ENCODE data around the gene HOXC9.

The HOXC9 gene

DNA sequence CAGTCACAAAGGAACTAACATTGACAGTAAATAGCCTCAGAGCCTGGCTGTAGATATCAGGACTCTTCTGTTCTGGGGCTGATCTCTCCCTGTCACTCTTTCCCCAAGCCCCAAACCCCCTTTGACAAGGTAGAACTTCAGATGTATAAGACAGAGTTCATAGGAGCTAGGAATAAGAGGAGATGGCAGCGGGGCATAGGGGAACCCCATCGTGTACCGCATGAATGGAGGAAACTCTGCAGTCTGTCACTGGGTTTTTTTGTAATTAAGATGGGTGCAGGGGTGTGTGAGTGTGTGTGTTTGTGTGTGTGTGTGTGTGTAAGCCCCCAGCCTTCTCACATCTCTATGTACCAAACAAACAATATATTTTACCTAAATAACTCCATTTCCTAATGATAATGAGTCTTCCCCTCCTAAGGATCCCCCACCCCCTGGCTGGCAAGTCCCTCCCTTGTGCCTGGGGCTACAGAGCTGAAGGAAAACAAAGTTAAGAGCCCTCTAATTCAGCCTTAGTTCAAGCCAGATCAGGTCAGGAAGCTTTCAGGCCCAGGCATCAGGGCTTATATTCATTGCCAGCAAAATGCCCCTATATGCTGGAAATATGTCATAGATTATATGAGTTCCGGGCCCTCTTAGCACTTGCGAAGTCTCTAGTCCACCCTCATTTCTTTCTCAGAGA is 44.6 kb downstream of the HOXC9 start:
- intact Hi-C loops (cut with DNase I) = no loop called here
- DNase-seq = no peak

DNA sequence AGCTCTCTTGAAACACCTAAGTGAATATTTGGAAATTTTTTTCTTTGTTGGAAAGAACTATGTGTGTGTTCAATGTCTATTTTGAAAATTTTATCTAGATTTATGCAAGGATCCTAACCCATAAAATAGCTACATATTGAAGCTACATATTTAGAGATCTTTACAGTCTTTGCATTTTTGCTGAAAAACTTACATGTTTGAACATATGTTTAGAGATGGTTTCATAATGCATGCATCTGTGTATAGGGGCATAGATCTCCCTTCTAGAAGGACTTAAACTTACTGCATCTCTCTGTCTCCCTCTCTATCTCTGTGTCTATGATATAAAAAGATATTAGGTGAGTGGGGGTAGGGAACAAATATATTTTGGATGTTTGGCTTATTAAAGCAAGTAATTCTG is 45.4 kb downstream of the HOXC9 start:
- intact Hi-C loops (cut with DNase I) = no loop called here
- DNase-seq = no peak

DNA sequence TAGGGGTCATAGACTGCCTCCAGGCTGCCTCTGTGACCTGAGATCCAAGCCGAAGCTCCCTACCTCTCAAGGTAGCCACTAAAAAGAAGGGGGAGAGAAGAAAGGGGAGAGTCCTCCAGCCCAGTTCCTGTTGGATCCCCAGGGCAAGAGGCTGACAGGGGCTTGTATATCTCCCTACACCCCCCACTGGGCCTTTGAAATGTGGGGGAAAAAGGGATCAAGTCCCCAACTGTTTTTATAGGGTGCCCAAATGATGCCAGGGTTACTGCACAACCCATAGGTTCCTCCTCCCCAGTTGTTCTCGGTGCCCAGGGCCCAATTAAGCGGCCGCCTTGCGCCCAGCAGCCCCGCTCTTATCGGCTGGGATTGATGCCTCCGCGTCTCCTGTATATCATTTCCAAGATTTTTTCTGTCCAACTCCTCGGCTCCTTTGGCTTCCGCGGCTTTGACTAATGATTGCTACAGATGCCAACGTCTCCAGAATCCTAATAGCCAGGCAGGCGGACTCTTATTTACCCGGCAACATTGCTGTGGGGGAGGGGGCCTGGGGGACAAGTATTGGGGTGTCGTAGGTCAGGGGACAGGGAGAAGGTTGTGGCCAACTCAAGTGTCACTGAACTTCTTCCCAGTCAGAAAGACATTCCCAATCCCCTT is 46.0 kb downstream of the HOXC9 start:
- intact Hi-C loops (cut with DNase I) = no loop called here

DNA sequence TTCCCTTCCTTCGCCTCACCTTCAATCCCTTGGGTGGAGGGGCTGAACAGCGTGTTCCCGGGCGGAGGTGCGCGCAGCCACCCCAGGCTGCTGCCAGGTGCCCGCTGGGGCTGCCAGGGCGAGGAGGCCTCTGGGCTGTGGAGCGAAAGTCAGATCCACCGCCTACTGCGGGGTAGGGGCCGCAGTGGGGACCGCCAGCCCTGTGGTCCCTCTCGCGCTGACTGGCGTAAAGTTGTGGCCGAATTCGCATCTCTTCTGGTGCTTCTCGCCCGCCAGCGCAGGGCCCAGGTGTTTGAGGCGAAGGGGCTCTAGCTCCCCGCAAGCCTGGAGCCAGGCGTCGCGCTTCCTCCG is 46.8 kb downstream of the HOXC9 start:
- intact Hi-C loops (cut with DNase I) = no loop called here
- DNase-seq = peak in 1 of 10 donors; percentile 74

More for the DNA sequence above, 46.0 kb downstream of the HOXC9 start:
- no peak for DNase-seq

DNA sequence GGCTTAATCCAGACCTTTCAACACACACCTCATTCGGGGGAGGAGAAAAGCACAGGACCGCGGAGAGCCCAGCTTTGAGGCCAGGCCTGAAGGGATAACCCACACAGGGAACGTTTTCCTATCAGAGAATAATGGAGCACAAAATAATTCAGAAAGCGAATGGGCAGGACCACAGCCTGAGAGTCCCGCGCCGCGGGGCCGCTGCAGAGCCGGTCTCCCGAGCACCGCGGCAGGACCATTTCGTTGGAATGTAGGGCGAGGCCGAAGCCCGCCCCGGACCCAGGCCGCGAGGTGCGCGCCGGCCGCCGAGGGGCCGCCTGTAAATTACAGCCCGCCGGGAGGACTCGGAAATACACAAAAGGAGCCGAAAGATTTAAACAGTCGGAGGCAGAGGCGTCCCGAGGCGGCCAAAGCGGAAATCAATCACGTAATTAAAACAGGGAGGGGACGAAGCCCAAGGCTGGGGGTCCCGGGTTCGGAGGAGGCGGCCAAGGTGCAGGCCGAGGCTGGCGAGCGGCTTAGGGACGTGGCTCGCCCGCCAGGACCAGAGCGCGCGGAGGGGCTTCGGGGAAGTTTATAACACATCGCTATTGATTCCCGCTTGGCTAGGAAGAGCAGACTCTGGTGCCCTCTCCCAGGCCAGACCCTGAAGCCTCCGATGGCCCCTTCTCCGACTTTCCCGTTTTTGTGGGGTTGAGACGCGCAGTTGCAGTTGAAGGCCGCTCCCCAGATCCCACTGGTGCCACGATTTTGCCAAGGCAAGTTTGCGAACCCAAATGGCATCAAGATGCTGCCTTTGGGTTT is 47.4 kb downstream of the HOXC9 start:
- DNase-seq = peak in 1 of 10 donors; percentile 57
- intact Hi-C loops (cut with DNase I) = no loop called here

DNA sequence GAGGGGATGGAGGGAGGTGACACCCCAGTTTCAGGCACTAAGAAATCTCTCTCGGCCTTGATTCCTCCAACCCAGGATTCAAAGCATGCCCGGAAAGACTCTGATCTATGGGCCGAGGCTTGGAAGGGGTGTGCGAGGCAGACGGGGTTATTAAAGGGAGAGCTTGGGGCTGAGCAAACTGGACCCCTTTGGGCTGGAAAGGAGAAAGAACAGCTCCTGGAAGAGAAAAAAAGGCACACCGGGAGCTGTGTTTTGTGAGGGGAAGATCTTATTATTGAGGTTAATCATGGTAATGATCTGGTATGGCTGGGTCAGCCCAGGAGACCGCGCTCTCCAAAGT is 48.0 kb downstream of the HOXC9 start:
- DNase-seq = no peak
- intact Hi-C loops (cut with DNase I) = no loop called here

DNA sequence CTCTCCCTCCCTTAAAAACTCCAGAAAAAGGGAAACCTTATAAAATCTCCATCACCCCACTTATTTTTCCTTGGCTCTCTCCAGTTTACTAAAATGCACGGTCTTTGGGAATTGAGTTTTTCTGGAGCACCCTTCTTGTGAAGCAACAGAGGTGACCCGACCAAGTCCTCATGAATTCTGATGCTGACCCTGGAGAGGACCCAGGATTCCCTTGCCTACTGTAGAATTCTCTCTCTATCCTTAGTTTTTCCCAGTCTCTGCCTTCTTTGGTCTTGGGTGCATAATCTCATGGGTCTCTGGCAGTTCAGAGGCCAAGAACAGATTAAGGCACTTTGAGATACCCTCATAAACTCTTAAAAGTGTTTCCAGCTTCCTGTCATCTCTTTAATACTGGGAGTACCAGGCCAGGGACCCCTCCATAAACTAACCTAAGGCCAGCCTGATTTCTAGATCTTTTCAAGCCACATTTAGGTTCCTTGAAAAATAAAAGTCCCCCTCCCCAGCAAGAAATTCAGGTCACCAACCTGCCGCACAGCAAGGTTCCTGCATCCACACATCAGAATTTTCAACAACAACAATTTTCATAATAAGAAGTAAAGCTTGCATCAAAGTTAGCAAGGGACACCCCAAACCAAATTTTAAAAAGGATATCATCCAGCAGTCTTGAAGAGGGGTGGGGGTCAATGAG is 48.6 kb downstream of the HOXC9 start:
- DNase-seq = no peak
- intact Hi-C loops (cut with DNase I) = no loop called here

DNA sequence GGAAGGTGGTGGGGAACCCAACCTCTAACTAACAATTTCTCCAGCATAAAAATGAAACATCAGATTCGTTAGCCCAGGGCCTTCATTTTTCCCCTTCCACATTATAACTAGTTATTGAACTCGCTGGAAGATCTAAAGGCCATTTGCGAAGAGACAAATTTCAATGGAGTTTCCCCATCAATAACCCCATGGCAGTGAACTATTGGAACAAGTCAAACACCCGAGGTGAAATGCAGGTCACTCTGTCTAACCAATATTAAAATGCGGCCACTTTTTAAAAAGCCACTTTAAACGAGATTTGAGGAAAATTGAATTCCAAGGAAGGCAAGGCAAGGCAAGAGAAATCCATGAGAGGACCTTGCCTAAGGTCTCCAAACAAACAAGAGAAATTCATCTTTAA is 49.1 kb downstream of the HOXC9 start:
- intact Hi-C loops (cut with DNase I) = no loop called here

DNA sequence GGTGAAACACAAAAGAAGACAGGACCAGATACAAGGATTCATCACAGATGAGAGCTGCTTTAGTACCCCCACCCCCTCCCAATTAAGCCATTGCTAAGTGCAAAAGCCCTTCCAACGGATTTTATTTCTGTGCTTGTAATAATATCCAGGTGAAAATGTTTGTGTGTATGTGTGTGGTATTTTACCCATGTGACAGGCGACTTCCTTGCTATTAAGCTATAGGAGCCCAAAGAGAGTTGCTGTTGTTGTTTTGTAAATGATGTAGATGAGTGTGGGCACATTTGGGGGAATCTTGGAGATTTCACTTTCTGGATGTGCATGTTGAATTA is 50.5 kb downstream of the HOXC9 start:
- intact Hi-C loops (cut with DNase I) = no loop called here
- DNase-seq = no peak

More for the DNA sequence above, 49.1 kb downstream of the HOXC9 start:
- DNase-seq = no peak

DNA sequence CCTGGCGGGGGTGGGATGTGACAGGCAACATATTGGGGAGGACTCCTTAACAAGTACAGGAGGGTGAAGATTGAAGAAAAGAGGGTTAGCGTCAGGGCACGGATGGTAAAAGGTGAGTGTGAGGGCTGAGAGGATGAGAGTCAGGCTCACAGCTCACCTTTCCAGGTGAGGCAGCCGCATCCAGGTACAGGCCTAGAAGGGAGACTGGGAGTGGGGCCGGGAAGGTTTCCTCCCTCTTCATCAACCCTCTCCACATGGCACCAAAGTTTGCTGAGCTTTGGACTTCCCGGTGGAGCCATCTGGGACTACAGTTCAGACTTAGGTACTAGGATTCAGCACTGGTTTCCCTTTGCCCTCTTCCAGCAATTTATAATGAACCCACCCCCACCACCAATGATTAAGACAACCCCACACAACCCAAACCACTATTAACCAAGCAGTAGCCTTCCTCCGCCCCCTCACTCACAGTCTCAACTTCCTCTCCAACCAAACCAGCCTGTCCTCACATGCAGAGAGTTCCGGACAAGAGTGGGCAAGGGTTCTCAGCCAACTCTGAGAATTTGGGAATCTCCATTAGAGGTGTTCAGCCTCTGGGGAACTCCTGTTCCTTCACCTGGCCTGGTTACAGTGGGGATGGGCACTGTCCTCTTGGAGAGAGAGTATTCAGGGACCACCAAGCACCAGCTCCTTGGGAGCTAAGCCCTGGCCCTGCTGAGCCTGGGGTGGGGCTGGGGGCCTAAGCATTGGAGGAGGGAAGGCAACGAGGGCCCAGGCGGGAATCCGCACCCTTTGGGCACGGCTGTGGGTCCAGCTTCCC is 51.3 kb downstream of the HOXC9 start:
- no peak for DNase-seq
- intact Hi-C loops (cut with DNase I) = no loop called here

DNA sequence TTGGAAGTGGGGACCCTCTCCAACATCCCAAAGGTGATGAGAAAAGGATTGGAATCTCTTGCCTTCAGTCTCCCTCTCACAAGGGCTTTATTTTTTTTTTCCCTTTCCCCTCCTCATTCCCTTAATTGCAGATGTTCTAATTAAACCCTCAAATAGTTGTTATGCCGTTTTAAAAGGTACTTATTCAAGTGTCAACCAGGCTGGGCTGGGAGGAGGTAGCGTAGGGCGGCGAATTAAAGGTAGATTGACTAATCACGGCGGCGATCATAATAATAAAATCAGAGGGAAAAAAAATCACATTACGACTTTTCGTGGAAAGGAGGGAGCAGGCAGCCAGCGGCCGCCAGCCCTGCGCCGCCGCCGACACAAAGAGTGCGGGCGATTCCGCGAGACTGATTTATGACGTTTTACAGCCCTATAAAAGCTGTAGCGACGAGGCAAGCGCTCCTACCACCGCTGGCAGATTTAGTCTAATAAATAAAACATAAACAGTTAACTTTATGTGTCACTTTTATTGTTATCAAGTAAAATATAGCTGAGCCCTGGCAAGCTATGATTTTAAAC is 52.0 kb downstream of the HOXC9 start:
- intact Hi-C loops (cut with DNase I) = no loop called here
- DNase-seq = no peak

DNA sequence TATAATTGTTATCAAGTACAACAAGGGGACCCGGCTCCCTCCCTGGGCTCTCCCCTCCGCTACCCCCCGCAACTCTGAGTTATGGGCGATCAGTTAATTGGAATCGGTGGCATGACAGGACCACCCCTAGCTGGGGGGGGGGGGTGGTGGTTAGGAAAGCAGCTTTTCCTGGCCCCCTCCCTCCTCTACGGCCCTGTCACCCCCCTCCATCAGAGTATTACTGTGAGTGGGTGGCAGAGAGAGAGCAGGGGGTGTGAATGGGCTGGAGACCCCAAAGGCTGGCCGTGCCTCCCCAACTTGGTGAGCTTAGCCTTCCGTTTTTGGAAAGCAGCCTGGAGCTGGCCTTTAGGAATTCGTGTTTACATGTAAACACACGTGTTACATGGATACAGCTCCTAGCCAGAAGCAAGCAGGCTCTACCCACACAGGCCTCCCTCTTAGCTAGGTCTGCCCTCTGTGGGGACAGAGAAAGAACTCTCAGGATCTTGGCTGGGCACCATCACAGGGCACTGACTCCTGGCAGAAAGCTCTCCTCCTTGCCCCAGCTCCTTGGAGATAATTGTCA is 52.6 kb downstream of the HOXC9 start:
- intact Hi-C loops (cut with DNase I) = no loop called here
- DNase-seq = peak in 1 of 10 donors; percentile 52

Data from posterior cingulate gyrus (tissue), 11 donors.